DMS79 treated with DMSO at 0.1 percent for 48 hours (cell line): ENCODE data around the gene PCDHGA7.
"Not testable (repeated sequence)": the region's sequence is repeated elsewhere in the genome, so short reads cannot be mapped to it uniquely, and the experiment has no call there.

Source experiments
- DNase-seq: peaks from one replicate; lab custom pipeline; 2025; lab: John Stamatoyannopoulos, UW

PCDHGA7 gene

GRCh38 chr5:141430332-141431113, 48.0 kb downstream of the PCDHGA7 start, which contains the start of gene PCDHGA12:
TSS of gene PCDHGA12 (plus strand) at chr5:141430507. CDS start at chr5:141430760, 253 bp downstream.
- DNase-seq, result no peak

- DNase-seq, result no peak
Observed at GRCh38 chr5:141431286-141431685, 48.7 kb downstream of the PCDHGA7 start.

- not testable (repeated sequence) for DNase-seq
Observed at GRCh38 chr5:141432308-141432707, 49.8 kb downstream of the PCDHGA7 start.

GRCh38 chr5:141432726-141433125, 50.2 kb downstream of the PCDHGA7 start:
- DNase-seq, result not testable (repeated sequence)

DNA sequence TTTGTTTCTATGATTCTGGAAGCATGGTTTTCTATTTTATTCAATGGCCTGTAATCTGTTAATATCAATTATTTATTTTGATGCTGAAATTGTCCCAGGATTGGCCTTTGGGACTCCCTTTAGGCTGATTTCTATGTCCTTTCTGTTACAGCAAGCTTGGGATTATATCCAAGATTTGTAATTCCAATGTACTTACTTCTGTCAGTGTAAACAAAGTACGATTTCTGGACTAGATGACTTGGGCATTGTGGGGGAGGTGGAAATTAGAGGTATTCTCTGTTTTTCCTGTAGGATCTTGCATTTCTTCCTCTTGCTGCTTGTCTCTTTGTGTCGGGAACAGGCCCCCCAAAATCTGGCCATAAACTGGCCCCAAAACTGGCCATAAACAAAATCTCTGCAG, 51.5 kb downstream of the PCDHGA7 start:
- DNase-seq, result no peak
